Measurements from ENCODE around the gene EPB41L4B.

The EPB41L4B gene

DNA sequence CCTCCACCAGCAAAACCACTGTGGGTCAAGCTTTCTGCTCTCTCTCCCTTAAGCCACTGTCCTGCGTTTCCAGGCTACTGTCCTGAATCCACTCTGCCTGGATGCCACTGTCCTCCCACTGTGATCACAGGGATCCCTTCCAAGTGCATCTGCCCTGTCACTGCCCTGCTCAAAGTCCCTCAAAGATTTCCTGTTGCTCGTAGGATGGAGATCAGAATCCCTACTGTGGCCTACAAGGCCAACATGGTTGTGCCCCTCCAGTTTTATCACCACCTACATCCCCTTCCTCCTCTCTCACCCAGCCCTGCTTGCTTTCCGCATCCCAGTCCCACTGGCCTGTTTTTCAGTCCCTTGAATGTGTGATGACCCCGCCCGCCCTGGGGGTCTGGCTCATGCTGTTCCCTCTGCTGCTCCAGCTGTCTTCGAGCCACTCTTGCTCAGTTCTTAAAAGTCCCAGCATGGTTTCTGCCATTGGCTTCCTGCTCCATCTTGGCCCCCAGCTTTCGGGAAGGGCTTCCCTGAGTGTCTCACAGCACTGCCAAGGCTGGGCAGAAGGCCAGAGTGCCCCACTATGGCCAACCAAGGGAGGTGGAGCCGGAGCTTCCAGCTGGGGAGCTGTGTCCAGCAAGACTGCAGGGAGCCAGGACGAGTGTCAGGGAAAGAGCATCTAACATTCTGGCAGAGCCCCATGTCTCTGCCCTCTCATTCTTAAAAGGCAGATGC lies 140.9 kb downstream of the EPB41L4B start:
- FAIRE-seq (no peak), DNase-seq (ENCODE audit: insufficient read length, low spot score) (no peak)
- TF ChIP-seq, protein P1, sequence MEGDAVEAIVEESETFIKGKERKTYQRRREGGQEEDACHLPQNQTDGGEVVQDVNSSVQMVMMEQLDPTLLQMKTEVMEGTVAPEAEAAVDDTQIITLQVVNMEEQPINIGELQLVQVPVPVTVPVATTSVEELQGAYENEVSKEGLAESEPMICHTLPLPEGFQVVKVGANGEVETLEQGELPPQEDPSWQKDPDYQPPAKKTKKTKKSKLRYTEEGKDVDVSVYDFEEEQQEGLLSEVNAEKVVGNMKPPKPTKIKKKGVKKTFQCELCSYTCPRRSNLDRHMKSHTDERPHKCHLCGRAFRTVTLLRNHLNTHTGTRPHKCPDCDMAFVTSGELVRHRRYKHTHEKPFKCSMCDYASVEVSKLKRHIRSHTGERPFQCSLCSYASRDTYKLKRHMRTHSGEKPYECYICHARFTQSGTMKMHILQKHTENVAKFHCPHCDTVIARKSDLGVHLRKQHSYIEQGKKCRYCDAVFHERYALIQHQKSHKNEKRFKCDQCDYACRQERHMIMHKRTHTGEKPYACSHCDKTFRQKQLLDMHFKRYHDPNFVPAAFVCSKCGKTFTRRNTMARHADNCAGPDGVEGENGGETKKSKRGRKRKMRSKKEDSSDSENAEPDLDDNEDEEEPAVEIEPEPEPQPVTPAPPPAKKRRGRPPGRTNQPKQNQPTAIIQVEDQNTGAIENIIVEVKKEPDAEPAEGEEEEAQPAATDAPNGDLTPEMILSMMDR (IDR thresholded peaks at IDR 0.05; ENCODE audit: insufficient read depth, missing control alignments), result no peak

DNA sequence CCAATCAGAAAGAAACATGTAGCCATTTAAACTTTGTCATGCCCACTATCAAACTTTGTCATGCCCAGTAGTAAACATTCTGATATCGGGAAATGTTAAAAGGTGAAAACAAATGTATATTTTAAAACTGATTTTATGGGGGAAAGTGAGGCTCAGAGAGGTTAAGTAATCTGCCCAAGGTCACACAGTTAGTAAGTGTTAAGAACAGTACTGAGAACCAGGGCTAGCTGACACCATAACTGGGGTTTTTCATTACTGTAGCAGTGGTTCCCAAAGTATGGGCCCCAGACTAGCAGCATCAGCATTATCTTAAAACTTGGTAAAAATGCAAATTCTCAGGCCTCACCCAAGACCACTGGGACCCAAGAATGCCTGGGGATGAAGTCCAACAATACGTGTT lies 143.9 kb downstream of the EPB41L4B start:
- no peak for FAIRE-seq
- TF ChIP-seq, protein P1 (IDR thresholded peaks at IDR 0.05; ENCODE audit: insufficient read depth, missing control alignments), result no peak
- DNase-seq (ENCODE audit: insufficient read length, low spot score), result no peak

DNA sequence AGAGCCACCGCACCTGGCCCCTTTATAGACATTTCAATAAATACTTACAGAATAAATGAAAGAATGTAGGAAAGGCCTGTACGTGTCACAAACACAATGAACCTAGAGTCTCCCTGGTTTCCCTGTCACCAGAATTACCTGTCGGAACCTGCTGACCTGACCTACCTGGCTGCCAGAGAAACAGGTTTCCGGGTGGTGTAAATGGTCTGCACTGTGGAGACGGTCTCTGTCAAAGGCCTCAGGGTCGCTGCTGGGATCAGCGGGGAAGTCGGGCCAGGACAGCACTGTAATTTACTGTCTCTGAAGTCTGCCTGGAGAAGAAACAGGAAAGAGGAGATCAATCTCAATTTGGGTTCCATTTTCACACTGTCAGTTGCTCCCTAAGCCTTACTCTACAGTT lies 144.5 kb downstream of the EPB41L4B start:
- TF ChIP-seq, protein P1 (IDR thresholded peaks at IDR 0.05; ENCODE audit: insufficient read depth, missing control alignments), result no peak
- DNase-seq (ENCODE audit: insufficient read length, low spot score) (no peak), FAIRE-seq (no peak)

DNA sequence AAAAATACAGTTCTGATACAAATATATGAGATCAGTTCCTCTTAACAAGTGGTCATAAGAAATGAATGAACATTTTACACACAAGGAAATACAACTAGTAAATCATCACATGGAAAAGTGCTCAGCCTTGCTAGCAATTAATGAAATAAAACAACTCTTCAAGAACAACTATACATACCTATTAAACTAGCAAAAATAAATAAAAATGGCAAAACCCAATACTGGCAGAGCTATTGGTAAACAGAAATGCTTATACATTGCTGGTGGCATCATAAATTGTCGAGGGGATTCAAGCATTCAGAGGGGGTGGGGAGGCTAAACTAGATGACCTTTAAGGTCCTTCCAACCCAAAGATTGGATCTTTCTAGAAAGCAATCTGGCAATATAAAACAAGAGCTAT lies 147.9 kb downstream of the EPB41L4B start:
- DNase-seq (ENCODE audit: insufficient read length, low spot score) (no peak), FAIRE-seq (no peak)
- TF ChIP-seq, protein P1 (IDR thresholded peaks at IDR 0.05; ENCODE audit: insufficient read depth, missing control alignments), result no peak

DNA sequence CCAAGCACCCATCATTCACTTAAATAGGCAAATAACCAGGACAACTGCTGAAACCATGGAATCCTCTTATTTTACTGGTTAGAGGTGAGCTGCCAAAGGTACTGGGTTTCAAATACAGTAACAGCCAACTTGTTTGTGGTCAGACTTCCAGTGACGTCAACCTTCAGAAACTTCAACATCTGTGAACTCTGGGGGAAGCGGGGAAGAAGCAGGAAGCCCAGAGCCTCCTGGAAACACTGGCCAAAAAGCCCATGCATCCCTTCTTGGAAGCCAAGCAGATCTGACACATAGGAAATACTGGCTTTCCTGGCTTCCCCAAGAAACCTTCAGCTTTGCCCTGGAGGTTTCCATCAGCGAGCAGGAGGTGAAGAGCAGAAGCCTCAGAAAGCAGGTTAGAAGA lies 148.9 kb downstream of the EPB41L4B start:
- FAIRE-seq (no peak), DNase-seq (ENCODE audit: insufficient read length, low spot score) (no peak)
- TF ChIP-seq, protein P1 (IDR thresholded peaks at IDR 0.05; ENCODE audit: insufficient read depth, missing control alignments), result no peak

DNA sequence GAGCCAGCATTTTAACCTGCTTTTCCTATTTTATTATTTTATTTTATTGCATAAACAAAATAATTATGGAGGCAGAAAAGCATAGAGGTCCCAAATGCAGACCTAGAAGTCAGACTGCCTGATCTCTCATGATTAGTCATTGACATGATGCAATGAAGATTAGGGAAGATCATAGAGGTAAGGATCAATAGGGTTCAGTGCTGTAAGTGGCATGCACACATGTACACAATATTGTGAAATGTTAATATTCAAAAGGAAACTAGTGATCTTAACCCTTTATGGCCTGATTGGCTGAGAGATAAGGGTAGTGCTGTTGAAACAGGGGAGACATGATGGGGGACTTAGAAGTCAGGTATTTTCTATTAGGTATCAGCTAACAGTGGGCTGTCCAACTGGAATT lies 152.7 kb downstream of the EPB41L4B start:
- DNase-seq (ENCODE audit: insufficient read length, low spot score) (no peak), FAIRE-seq (no peak)
- TF ChIP-seq, protein P1 (IDR thresholded peaks at IDR 0.05; ENCODE audit: insufficient read depth, missing control alignments), result no peak

DNA sequence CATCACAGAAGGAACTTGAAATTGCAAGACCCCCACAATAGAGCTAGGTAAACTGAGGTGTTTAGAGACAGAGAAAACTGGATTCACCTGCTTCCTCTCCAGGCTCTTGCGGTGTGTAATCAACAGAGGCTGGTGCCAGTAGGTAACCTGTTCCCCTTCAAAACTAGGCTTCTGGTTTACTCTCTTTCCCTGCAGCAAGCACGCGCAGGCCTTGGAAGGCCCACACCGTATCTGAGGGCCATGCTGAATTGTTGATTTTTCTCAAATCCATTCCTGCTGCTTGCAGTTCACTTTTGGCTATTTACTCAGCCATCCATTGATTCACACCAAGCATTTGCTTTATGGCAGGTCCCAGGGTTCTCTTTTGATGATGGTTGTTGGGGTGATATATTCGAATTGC lies 153.1 kb downstream of the EPB41L4B start:
- DNase-seq (ENCODE audit: insufficient read length, low spot score), result no peak
- no peak for FAIRE-seq
- TF ChIP-seq, protein P1 (IDR thresholded peaks at IDR 0.05; ENCODE audit: insufficient read depth, missing control alignments), result no peak
